ENCODE data around the gene KIF25.

KIF25 gene

GRCh38 chr6:168017629-168018028 lies 20.2 kb downstream of the KIF25 start:
- no peak for DNase-seq (ENCODE audit: low spot score)

GRCh38 chr6:168018664-168019063 lies 21.2 kb downstream of the KIF25 start:
- no peak for DNase-seq (ENCODE audit: low spot score)

- no peak for DNase-seq (ENCODE audit: low spot score)
These were observed 22.8 kb downstream of the KIF25 start for GRCh38 chr6:168020242-168020641.

- no peak for DNase-seq (ENCODE audit: low spot score)
These were observed 24.1 kb downstream of the KIF25 start for GRCh38 chr6:168021581-168021980.

GRCh38 chr6:168022488-168023321 lies 25.2 kb downstream of the KIF25 start:
- DNase-seq (ENCODE audit: low spot score): no peak

- no peak for DNase-seq (ENCODE audit: low spot score)
These were observed 27.6 kb downstream of the KIF25 start for GRCh38 chr6:168024951-168025510.

GRCh38 chr6:168025831-168026710 lies 28.6 kb downstream of the KIF25 start:
- no peak for DNase-seq (ENCODE audit: low spot score)

GRCh38 chr6:168026925-168027324 lies 29.5 kb downstream of the KIF25 start:
- DNase-seq (ENCODE audit: low spot score): no peak

- DNase-seq (ENCODE audit: low spot score): no peak
These were observed 30.1 kb downstream of the KIF25 start for GRCh38 chr6:168027521-168027920.

GRCh38 chr6:168028181-168028580 lies 30.7 kb downstream of the KIF25 start:
- DNase-seq (ENCODE audit: low spot score): no peak

- DNase-seq (ENCODE audit: low spot score): no peak
These were observed 32.2 kb downstream of the KIF25 start for GRCh38 chr6:168029459-168030217.

- DNase-seq (ENCODE audit: low spot score): no peak
These were observed 32.8 kb downstream of the KIF25 start for GRCh38 chr6:168030218-168030746.

- DNase-seq (ENCODE audit: low spot score): no peak
These were observed 33.4 kb downstream of the KIF25 start for GRCh38 chr6:168030908-168031307.

GRCh38 chr6:168031411-168031971 lies 34.0 kb downstream of the KIF25 start:
- DNase-seq (ENCODE audit: low spot score): no peak

- no peak for DNase-seq (ENCODE audit: low spot score)
These were observed 34.7 kb downstream of the KIF25 start for GRCh38 chr6:168032005-168032760.

- no peak for DNase-seq (ENCODE audit: low spot score)
These were observed 36.3 kb downstream of the KIF25 start for GRCh38 chr6:168033791-168034190.

GRCh38 chr6:168034537-168034936 lies 37.1 kb downstream of the KIF25 start:
- no peak for DNase-seq (ENCODE audit: low spot score)

- no peak for DNase-seq (ENCODE audit: low spot score)
These were observed 37.7 kb downstream of the KIF25 start for GRCh38 chr6:168035098-168035660.

- DNase-seq (ENCODE audit: low spot score): no peak
These were observed 38.4 kb downstream of the KIF25 start for GRCh38 chr6:168035661-168036545.

Measured in CD4-positive, alpha-beta T cell treated with Interleukin-6 at 100 ng/mL for 8 hours (primary cell).